ENCODE data around the gene IGSF9. TPM values are rescaled to one million over a fixed set of nuclear protein-coding genes. Genes with fewer than 3 reads are reported as not detected.

The IGSF9 gene
- total RNA-seq, 2 donors from 2014 or later, result 0.99 TPM; not detected in 1

GRCh38 chr1:159892944-159893343 is 52.5 kb downstream of the IGSF9 start:
- no peaks in the 10 kb centered on the region for H3K9me3 ChIP-seq
- no peaks in the 10 kb centered on the region for H3K36me3 ChIP-seq
- no peak for ATAC-seq (ENCODE audit: insufficient number of reproducible peaks, low FRiP score, low read depth)
- no peak overlapping the region for H3K4me3 ChIP-seq
- TF ChIP-seq CTCF (IDR thresholded peaks at IDR 0.05), result no peak
- no peaks in the 10 kb centered on the region for H3K27me3 ChIP-seq (replicated peaks; ENCODE audit: insufficient read depth)
- DNase-seq (ENCODE audit: low spot score), result no peak
- peaks cover 10 to 29% of the 10 kb centered on the region in 2 donors for H3K4me1 ChIP-seq (ENCODE audit: control insufficient read depth in 1 of 2, low read depth in 2 of 2)
- H3K27ac ChIP-seq, result no peak overlapping the region

- peak; percentile 44 for ATAC-seq (ENCODE audit: insufficient number of reproducible peaks, low FRiP score, low read depth)
- H3K36me3 ChIP-seq, result no peaks in the 10 kb centered on the region
- H3K27me3 ChIP-seq (replicated peaks; ENCODE audit: insufficient read depth), result no peaks in the 10 kb centered on the region
- H3K4me1 ChIP-seq (ENCODE audit: control insufficient read depth in 1 of 2, low read depth in 2 of 2), result peaks cover 10 to 28% of the 10 kb centered on the region in 2 donors
- H3K4me3 ChIP-seq, result no peak overlapping the region
- no peaks in the 10 kb centered on the region for H3K9me3 ChIP-seq
- DNase-seq (ENCODE audit: low spot score), result peak; percentile 58
- no peak overlapping the region for H3K27ac ChIP-seq
- peak; percentile 86 for TF ChIP-seq CTCF (IDR thresholded peaks at IDR 0.05)
These were observed 53.9 kb downstream of the IGSF9 start for GRCh38 chr1:159891275-159892157.

GRCh38 chr1:159890390-159890789 is 55.0 kb downstream of the IGSF9 start:
- Histone ChIP-seq H3K4me3 (no peak overlapping the region), H3K4me1 (ENCODE audit: control insufficient read depth in 1 of 2, low read depth in 2 of 2) (peaks cover 10 to 22% of the 10 kb centered on the region in 2 donors), H3K27me3 (replicated peaks; ENCODE audit: insufficient read depth) (no peaks in the 10 kb centered on the region), H3K9me3 (no peaks in the 10 kb centered on the region), H3K36me3 (no peaks in the 10 kb centered on the region), H3K27ac (peak overlapping the region in 1 of 2 donors; percentile 56)
- no peak for TF ChIP-seq CTCF (IDR thresholded peaks at IDR 0.05)
- ATAC-seq (ENCODE audit: insufficient number of reproducible peaks, low FRiP score, low read depth) (no peak), DNase-seq (ENCODE audit: low spot score) (no peak)

- ATAC-seq (ENCODE audit: insufficient number of reproducible peaks, low FRiP score, low read depth), result peak; percentile 98
- Histone ChIP-seq H3K4me1 (ENCODE audit: control insufficient read depth in 1 of 2, low read depth in 2 of 2) (peaks cover 10 to 22% of the 10 kb centered on the region in 2 donors), H3K9me3 (no peaks in the 10 kb centered on the region), H3K4me3 (no peak overlapping the region), H3K27ac (peak overlapping the region; percentile 47 to 56), H3K36me3 (no peaks in the 10 kb centered on the region), H3K27me3 (replicated peaks; ENCODE audit: insufficient read depth) (no peaks in the 10 kb centered on the region)
- no peak for TF ChIP-seq CTCF (IDR thresholded peaks at IDR 0.05)
- DNase-seq (ENCODE audit: low spot score), result no peak
These were observed 55.6 kb downstream of the IGSF9 start for GRCh38 chr1:159889821-159890252.

- H3K27me3 ChIP-seq (replicated peaks; ENCODE audit: insufficient read depth), result no peaks in the 10 kb centered on the region
- TF ChIP-seq CTCF (IDR thresholded peaks at IDR 0.05), result no peak
- no peaks in the 10 kb centered on the region for H3K9me3 ChIP-seq
- ATAC-seq (ENCODE audit: insufficient number of reproducible peaks, low FRiP score, low read depth), result no peak
- H3K4me1 ChIP-seq (ENCODE audit: control insufficient read depth in 1 of 2, low read depth in 2 of 2), result peaks cover 10 to 22% of the 10 kb centered on the region in 2 donors
- no peak overlapping the region for H3K4me3 ChIP-seq
- DNase-seq (ENCODE audit: low spot score), result no peak
- H3K27ac ChIP-seq, result peak overlapping the region; percentile 47 to 56
- no peaks in the 10 kb centered on the region for H3K36me3 ChIP-seq
These were observed 56.2 kb downstream of the IGSF9 start for GRCh38 chr1:159889202-159889601.
